GM23338 (cell line): ENCODE measurements around the gene TBC1D19. TPM values are rescaled to one million over a fixed set of nuclear protein-coding genes. Genes with fewer than 3 reads are reported as not detected.

Source experiments
- EZH2phosphoT487 ChIP-seq: fragments of 200-600 bp; sonication (generic); IDR thresholded peaks from one replicate; pipeline ENCODE4 v1.8.1; 2018; ENCODE audit warnings: antibody characterized with exemption; ENCODE audit not compliant: unreplicated experiment
- NANOG ChIP-seq: IDR thresholded peaks from 2 replicates; pipeline ENCODE4 v1.6.1; 2016; ENCODE audit warnings: antibody characterized with exemption, borderline replicate concordance
- POLR2AphosphoS5 ChIP-seq: IDR thresholded peaks from 2 replicates; pipeline ENCODE4 v1.6.1; 2016; ENCODE audit warnings: antibody characterized with exemption, low read depth
- ZNF331 ChIP-seq: fragments of 250-450 bp; sonication (Bioruptor Pico); IDR thresholded peaks from 2 replicates; pipeline ENCODE4 v1.5.0; 2020; ENCODE audit warnings: low read depth, mild to moderate bottlenecking, moderate library complexity
- polyA plus RNA-seq: library from polyadenylated mRNA; unstranded; fragments of >200 nt; fragmentation: Nextera tagmentation; extraction: Ambion mirVana; gene quantifications from 2 replicates; pipeline ENCODE4 v1.2.1, GENCODE V29; 2016
- total RNA-seq: library from RNA; depleted of rRNA; stranded (reverse); fragments of >200 nt; shearing (Covaris generic); gene quantifications from 2 replicates; pipeline ENCODE4 v1.2.3, GENCODE V29; 2014
- TF ChIP-seq, protein P1 (sequence below): fragments of 250-450 bp; sonication (Bioruptor Pico); IDR thresholded peaks from 2 replicates; pipeline ENCODE4 v1.5.0; 2020; ENCODE audit warnings: mild to moderate bottlenecking, moderate library complexity
- TF ChIP-seq, protein P2 (sequence below): IDR thresholded peaks from one replicate; pipeline ENCODE4 v1.6.1; 2018; ENCODE audit warnings: antibody characterized with exemption; ENCODE audit not compliant: unreplicated experiment

The TBC1D19 gene
- total and polyA plus RNA-seq, 2 experiments from 2014 or later = 1.9 to 4.3 TPM

DNA sequence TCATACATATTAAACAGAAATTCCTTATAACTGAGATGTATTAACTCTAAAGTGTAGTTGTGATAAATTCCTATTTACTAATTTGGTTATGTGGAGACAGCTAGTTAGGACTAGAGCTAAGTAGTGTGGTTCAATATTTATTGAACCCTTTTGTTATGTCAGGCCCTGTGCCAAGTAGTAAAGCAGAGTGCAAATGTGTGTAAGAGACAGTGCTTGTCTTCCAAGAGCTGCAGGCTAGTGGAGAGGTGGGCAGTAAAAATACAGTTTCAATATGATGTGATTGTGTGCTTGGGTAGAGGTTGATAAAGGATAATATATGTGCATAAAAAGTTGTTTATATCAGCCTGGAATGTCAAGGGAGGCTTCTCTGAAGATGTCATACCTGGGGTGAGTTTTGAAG, 80.0 kb downstream of the TBC1D19 start (continued):
- TF ChIP-seq, protein P1, sequence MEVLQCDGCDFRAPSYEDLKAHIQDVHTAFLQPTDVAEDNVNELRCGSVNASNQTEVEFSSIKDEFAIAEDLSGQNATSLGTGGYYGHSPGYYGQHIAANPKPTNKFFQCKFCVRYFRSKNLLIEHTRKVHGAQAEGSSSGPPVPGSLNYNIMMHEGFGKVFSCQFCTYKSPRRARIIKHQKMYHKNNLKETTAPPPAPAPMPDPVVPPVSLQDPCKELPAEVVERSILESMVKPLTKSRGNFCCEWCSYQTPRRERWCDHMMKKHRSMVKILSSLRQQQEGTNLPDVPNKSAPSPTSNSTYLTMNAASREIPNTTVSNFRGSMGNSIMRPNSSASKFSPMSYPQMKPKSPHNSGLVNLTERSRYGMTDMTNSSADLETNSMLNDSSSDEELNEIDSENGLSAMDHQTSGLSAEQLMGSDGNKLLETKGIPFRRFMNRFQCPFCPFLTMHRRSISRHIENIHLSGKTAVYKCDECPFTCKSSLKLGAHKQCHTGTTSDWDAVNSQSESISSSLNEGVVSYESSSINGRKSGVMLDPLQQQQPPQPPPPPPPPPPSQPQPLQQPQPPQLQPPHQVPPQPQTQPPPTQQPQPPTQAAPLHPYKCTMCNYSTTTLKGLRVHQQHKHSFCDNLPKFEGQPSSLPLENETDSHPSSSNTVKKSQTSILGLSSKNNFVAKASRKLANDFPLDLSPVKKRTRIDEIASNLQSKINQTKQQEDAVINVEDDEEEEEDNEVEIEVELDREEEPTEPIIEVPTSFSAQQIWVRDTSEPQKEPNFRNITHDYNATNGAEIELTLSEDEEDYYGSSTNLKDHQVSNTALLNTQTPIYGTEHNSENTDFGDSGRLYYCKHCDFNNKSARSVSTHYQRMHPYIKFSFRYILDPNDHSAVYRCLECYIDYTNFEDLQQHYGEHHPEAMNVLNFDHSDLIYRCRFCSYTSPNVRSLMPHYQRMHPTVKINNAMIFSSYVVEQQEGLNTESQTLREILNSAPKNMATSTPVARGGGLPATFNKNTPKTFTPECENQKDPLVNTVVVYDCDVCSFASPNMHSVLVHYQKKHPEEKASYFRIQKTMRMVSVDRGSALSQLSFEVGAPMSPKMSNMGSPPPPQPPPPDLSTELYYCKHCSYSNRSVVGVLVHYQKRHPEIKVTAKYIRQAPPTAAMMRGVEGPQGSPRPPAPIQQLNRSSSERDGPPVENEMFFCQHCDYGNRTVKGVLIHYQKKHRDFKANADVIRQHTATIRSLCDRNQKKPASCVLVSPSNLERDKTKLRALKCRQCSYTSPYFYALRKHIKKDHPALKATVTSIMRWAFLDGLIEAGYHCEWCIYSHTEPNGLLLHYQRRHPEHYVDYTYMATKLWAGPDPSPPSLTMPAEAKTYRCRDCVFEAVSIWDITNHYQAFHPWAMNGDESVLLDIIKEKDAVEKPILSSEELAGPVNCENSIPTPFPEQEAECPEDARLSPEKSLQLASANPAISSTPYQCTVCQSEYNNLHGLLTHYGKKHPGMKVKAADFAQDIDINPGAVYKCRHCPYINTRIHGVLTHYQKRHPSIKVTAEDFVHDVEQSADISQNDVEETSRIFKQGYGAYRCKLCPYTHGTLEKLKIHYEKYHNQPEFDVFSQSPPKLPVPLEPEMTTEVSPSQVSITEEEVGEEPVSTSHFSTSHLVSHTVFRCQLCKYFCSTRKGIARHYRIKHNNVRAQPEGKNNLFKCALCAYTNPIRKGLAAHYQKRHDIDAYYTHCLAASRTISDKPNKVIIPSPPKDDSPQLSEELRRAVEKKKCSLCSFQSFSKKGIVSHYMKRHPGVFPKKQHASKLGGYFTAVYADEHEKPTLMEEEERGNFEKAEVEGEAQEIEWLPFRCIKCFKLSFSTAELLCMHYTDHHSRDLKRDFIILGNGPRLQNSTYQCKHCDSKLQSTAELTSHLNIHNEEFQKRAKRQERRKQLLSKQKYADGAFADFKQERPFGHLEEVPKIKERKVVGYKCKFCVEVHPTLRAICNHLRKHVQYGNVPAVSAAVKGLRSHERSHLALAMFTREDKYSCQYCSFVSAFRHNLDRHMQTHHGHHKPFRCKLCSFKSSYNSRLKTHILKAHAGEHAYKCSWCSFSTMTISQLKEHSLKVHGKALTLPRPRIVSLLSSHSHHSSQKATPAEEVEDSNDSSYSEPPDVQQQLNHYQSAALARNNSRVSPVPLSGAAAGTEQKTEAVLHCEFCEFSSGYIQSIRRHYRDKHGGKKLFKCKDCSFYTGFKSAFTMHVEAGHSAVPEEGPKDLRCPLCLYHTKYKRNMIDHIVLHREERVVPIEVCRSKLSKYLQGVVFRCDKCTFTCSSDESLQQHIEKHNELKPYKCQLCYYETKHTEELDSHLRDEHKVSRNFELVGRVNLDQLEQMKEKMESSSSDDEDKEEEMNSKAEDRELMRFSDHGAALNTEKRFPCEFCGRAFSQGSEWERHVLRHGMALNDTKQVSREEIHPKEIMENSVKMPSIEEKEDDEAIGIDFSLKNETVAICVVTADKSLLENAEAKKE (CRISPR knock-in tag) = no peak
- TF ChIP-seq NANOG (no peak), POLR2AphosphoS5 (no peak), EZH2phosphoT487 (no peak), ZNF331 (no peak)
- TF ChIP-seq, protein P2, sequence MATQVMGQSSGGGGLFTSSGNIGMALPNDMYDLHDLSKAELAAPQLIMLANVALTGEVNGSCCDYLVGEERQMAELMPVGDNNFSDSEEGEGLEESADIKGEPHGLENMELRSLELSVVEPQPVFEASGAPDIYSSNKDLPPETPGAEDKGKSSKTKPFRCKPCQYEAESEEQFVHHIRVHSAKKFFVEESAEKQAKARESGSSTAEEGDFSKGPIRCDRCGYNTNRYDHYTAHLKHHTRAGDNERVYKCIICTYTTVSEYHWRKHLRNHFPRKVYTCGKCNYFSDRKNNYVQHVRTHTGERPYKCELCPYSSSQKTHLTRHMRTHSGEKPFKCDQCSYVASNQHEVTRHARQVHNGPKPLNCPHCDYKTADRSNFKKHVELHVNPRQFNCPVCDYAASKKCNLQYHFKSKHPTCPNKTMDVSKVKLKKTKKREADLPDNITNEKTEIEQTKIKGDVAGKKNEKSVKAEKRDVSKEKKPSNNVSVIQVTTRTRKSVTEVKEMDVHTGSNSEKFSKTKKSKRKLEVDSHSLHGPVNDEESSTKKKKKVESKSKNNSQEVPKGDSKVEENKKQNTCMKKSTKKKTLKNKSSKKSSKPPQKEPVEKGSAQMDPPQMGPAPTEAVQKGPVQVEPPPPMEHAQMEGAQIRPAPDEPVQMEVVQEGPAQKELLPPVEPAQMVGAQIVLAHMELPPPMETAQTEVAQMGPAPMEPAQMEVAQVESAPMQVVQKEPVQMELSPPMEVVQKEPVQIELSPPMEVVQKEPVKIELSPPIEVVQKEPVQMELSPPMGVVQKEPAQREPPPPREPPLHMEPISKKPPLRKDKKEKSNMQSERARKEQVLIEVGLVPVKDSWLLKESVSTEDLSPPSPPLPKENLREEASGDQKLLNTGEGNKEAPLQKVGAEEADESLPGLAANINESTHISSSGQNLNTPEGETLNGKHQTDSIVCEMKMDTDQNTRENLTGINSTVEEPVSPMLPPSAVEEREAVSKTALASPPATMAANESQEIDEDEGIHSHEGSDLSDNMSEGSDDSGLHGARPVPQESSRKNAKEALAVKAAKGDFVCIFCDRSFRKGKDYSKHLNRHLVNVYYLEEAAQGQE = no peak
